Adrenal gland (tissue), 5 donors: ENCODE data around the gene MAML3.

Experiments used
- CTCF ChIP-seq, 6 experiments: fragments of 450-650 bp in 4 of 6; fragments of 200-600 bp in 2 of 6; sonication (generic) in 1 of 6; IDR thresholded peaks; 1 replicate in 5 of 6; 2 replicates in 1 of 6; pipeline versions ENCODE4 v1.5.1 to v1.8.0; 2016 to 2021; ENCODE audit warnings: antibody characterized with exemption in 6 of 6, mild to moderate bottlenecking in 2 of 6, moderate library complexity in 1 of 6
- POLR2A ChIP-seq, 2 donors: fragments of 450-650 bp; IDR thresholded peaks; one replicate each; pipeline ENCODE4 v1.6.1; 2017; ENCODE audit warnings: antibody characterized with exemption in 2 of 2, mild to moderate bottlenecking in 2 of 2, moderate library complexity in 1 of 2
- donor health status: DM: no; HTN: no; CAD: no.

- TF ChIP-seq CTCF (IDR thresholded peaks at IDR 0.05) (no peak), POLR2A (IDR thresholded peaks at IDR 0.05) (no peak)
Measured at GRCh38 chr4:139965789-139966188, 188.2 kb downstream of the MAML3 start.
